ENCODE results near the gene RAD23A. TPM values are rescaled to one million over a fixed set of nuclear protein-coding genes. Genes with fewer than 3 reads are reported as not detected.

RAD23A gene
- total and polyA plus RNA-seq, 3 experiments from 2014 or later, result 115 to 230 (median 227) TPM

GRCh38 chr19:12959481-12959880 is 13.8 kb downstream of the RAD23A start:
- H3K27me3 Mint-ChIP-seq, result peaks cover 0 to 1% of the 10 kb centered on the region in 2 donors
- H3K36me3 Mint-ChIP-seq, result peaks cover 0 to 15% (median 0%) of the 10 kb centered on the region in 3 donors
- no peaks in the 10 kb centered on the region for H3K27me3 ChIP-seq (ENCODE audit: insufficient read depth, low read length, poor library complexity, severe bottlenecking)
- H3K9me3 ChIP-seq (ENCODE audit: low read length), result no peaks in the 10 kb centered on the region
- H3K4me3 ChIP-seq (ENCODE audit: low read length), result no peak overlapping the region
- H3K9me3 Mint-ChIP-seq, result no peaks in the 10 kb centered on the region
- H3K36me3 ChIP-seq (ENCODE audit: insufficient read depth, low read length), result peaks cover 6% of the 10 kb centered on the region
- DNase-seq, result no peak
- H3K4me1 Mint-ChIP-seq, result peaks cover 20 to 26% (median 22%) of the 10 kb centered on the region in 3 donors
- no peak overlapping the region for H3K27ac ChIP-seq (ENCODE audit: low read depth, low read length)
- POLR2A ChIA-PET, result interaction anchor here (0.6 kb wide), 1 partner anchor 394 kb away, joined by 8 read pairs; no protein-coding TSS in a partner anchor
- CTCF ChIA-PET, result no interaction called here
- no peak overlapping the region for H3K4me3 Mint-ChIP-seq
- H3K4me1 ChIP-seq (ENCODE audit: insufficient read depth, low read length), result peaks cover 15% of the 10 kb centered on the region
- no peak overlapping the region for H3K27ac Mint-ChIP-seq

- Mint-ChIP-seq H3K4me1 (peaks cover 5 to 8% (median 5%) of the 10 kb centered on the region in 3 donors), H3K4me3 (peak overlapping the region; percentile 17 to 92 (median 89)), H3K9me3 (no peaks in the 10 kb centered on the region), H3K36me3 (no peaks in the 10 kb centered on the region), H3K27ac (peak overlapping the region in 6 of 8 donors; percentile 1 to 86 (median 78)), H3K27me3 (peaks cover 0 to 3% of the 10 kb centered on the region in 2 donors)
- Histone ChIP-seq H3K9me3 (ENCODE audit: low read length) (no peaks in the 10 kb centered on the region), H3K4me1 (ENCODE audit: insufficient read depth, low read length) (no peaks in the 10 kb centered on the region), H3K27me3 (ENCODE audit: insufficient read depth, low read length, poor library complexity, severe bottlenecking) (no peaks in the 10 kb centered on the region), H3K27ac (ENCODE audit: low read depth, low read length) (peak overlapping the region; percentile 64), H3K36me3 (ENCODE audit: insufficient read depth, low read length) (no peaks in the 10 kb centered on the region), H3K4me3 (ENCODE audit: low read length) (peak overlapping the region; percentile 93)
- CTCF ChIA-PET, result interaction anchor here (0.7 to 5.2 kb wide), 66 partner anchors 9 to 296 kb away, joined by 3 to 117 read pairs (median 4); partner anchors contain the start of genes CALR, DNASE2, FARSA and GADD45GIP1
- POLR2A ChIA-PET, result interaction anchor here (0.6 to 1.5 kb wide), 9 partner anchors 8 to 152 kb away, joined by 3 to 7 read pairs (median 4); partner anchors contain the start of gene DNASE2
- peak; percentile 71 to 83 (median 72) for DNase-seq
Observed at GRCh38 chr19:12965017-12965811, 19.6 kb downstream of the RAD23A start.

- Histone ChIP-seq H3K4me1 (ENCODE audit: insufficient read depth, low read length) (no peaks in the 10 kb centered on the region), H3K36me3 (ENCODE audit: insufficient read depth, low read length) (no peaks in the 10 kb centered on the region), H3K27me3 (ENCODE audit: insufficient read depth, low read length, poor library complexity, severe bottlenecking) (no peaks in the 10 kb centered on the region), H3K4me3 (ENCODE audit: low read length) (no peak overlapping the region), H3K27ac (ENCODE audit: low read depth, low read length) (peak overlapping the region; percentile 64), H3K9me3 (ENCODE audit: low read length) (no peaks in the 10 kb centered on the region)
- peaks cover 5 to 8% (median 5%) of the 10 kb centered on the region in 3 donors for H3K4me1 Mint-ChIP-seq
- H3K27me3 Mint-ChIP-seq, result peaks cover 0 to 3% of the 10 kb centered on the region in 2 donors
- no peak for DNase-seq
- peak overlapping the region in 6 of 7 donors; percentile 12 to 85 (median 66) for H3K4me3 Mint-ChIP-seq
- CTCF ChIA-PET, result interaction anchor here (0.7 to 5.2 kb wide), 64 partner anchors 10 to 295 kb away, joined by 3 to 117 read pairs (median 4); partner anchors contain the start of genes CALR, DNASE2, FARSA and GADD45GIP1
- no peaks in the 10 kb centered on the region for H3K9me3 Mint-ChIP-seq
- H3K36me3 Mint-ChIP-seq, result no peaks in the 10 kb centered on the region
- POLR2A ChIA-PET, result interaction anchor here (0.6 to 1.5 kb wide), 9 partner anchors 8 to 152 kb away, joined by 3 to 7 read pairs (median 4); partner anchors contain the start of gene DNASE2
- H3K27ac Mint-ChIP-seq, result peak overlapping the region in 3 of 8 donors; percentile 38 to 79 (median 74)
Observed at GRCh38 chr19:12965812-12966135, 20.1 kb downstream of the RAD23A start.

DNA sequence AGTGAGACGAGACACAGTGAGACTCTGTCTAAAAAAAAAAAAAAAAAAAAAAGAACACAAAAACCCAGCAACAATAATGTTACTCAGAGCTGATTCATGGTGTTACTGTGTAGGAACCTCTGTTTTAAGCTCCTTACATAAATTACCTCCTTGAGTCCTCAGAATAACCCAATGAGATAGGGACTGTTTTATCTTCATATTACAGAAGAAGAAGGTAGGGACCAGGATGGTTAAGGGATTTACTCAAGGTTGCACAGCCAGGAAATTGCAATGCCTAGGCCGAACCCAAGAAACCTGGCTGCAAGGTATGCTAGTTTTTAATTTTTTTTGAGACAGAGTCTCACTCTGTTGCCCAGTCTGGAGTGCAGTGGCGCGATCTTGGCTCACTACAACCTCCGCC is 22.2 kb downstream of the RAD23A start:
- DNase-seq, result no peak
- Histone ChIP-seq H3K27ac (ENCODE audit: low read depth, low read length) (no peak overlapping the region), H3K9me3 (ENCODE audit: low read length) (no peaks in the 10 kb centered on the region), H3K27me3 (ENCODE audit: insufficient read depth, low read length, poor library complexity, severe bottlenecking) (no peaks in the 10 kb centered on the region), H3K36me3 (ENCODE audit: insufficient read depth, low read length) (no peaks in the 10 kb centered on the region), H3K4me1 (ENCODE audit: insufficient read depth, low read length) (no peaks in the 10 kb centered on the region), H3K4me3 (ENCODE audit: low read length) (no peak overlapping the region)
- Mint-ChIP-seq H3K4me3 (no peak overlapping the region), H3K4me1 (peaks cover 5 to 8% (median 5%) of the 10 kb centered on the region in 3 donors), H3K36me3 (no peaks in the 10 kb centered on the region), H3K27me3 (peaks cover 0 to 3% of the 10 kb centered on the region in 2 donors), H3K9me3 (no peaks in the 10 kb centered on the region), H3K27ac (no peak overlapping the region)
- ChIA-PET CTCF (interaction anchor here (0.6 to 5.2 kb wide), 7 partner anchors 9 to 162 kb away, joined by 3 to 117 read pairs (median 6); partner anchors contain the start of genes DNASE2 and KLF1), POLR2A (no interaction called here)

DNA sequence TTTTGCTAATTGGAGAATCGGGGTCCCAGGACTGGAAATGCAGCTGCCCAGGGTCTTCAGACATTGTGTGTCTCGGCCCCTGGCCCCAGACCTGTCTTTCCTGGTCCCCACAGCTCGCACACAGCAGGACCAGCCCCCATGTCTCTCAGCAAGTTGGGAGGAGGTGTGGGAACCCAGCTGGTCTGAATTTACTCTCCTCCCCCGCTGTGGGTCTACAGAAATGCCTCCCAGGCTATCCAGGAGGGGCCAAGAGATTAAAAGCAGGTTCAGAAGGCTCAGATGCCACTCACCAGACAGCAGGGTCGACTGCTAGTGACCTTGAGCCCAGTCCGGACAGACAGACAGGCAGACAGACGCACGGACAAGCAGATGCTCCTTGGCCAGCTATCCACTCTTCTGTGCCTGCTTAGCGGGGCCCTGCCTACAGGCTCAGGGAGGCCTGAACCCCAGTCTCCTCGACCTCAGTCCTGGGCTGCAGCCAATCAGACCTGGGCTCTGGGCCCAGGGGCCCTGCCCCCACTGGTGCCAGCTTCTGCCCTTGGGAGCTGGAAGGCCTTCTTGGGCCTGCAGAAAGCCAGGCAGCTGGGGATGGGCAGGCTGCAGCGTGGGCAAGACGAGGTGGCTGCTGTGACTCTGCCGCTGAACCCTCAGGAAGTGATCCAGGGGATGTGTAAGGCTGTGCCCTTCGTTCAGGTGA is 23.8 kb downstream of the RAD23A start, which contains the start of gene DAND5:
DAND5 (plus strand) TSS at position 285 of the 697 bp plus-strand sequence; CDS start at position 370, 85 bp downstream.
- Histone ChIP-seq H3K4me1 (ENCODE audit: insufficient read depth, low read length) (no peaks in the 10 kb centered on the region), H3K27ac (ENCODE audit: low read depth, low read length) (no peak within 1 kb of the TSS), H3K9me3 (ENCODE audit: low read length) (no peaks in the 10 kb centered on the region), H3K27me3 (ENCODE audit: insufficient read depth, low read length, poor library complexity, severe bottlenecking) (no peaks in the 10 kb centered on the region), H3K36me3 (ENCODE audit: insufficient read depth, low read length) (no peaks in the 10 kb centered on the region), H3K4me3 (ENCODE audit: low read length) (no peak within 1 kb of the TSS)
- Mint-ChIP-seq H3K4me1 (peaks cover 5 to 8% (median 5%) of the 10 kb centered on the region in 3 donors), H3K27me3 (peaks cover 2 to 3% of the 10 kb centered on the region in 2 donors), H3K36me3 (no peaks in the 10 kb centered on the region), H3K27ac (no peak within 1 kb of the TSS), H3K9me3 (no peaks in the 10 kb centered on the region), H3K4me3 (no peak within 1 kb of the TSS)
- DNase-seq, result no peak
- ChIA-PET POLR2A (no interaction called here), CTCF (interaction anchor here (1.6 to 3.4 kb wide), 2 partner anchors 85 to 92 kb away, joined by 8 to 10 read pairs; no protein-coding TSS in a partner anchor)

- ChIA-PET CTCF (interaction anchor here (1.6 to 3.4 kb wide), 2 partner anchors 86 to 91 kb away, joined by 8 to 10 read pairs; no protein-coding TSS in a partner anchor), POLR2A (no interaction called here)
- Mint-ChIP-seq H3K27me3 (peaks cover 2 to 3% of the 10 kb centered on the region in 2 donors), H3K4me1 (peaks cover 0 to 3% (median 2%) of the 10 kb centered on the region in 3 donors), H3K27ac (peak overlapping the region in 1 of 8 donors; percentile 38), H3K36me3 (no peaks in the 10 kb centered on the region), H3K4me3 (peak overlapping the region in 1 of 7 donors; percentile 51), H3K9me3 (no peaks in the 10 kb centered on the region)
- H3K9me3 ChIP-seq (ENCODE audit: low read length), result no peaks in the 10 kb centered on the region
- no peak for DNase-seq
- no peaks in the 10 kb centered on the region for H3K36me3 ChIP-seq (ENCODE audit: insufficient read depth, low read length)
- no peaks in the 10 kb centered on the region for H3K4me1 ChIP-seq (ENCODE audit: insufficient read depth, low read length)
- no peak overlapping the region for H3K27ac ChIP-seq (ENCODE audit: low read depth, low read length)
- H3K4me3 ChIP-seq (ENCODE audit: low read length), result no peak overlapping the region
- no peaks in the 10 kb centered on the region for H3K27me3 ChIP-seq (ENCODE audit: insufficient read depth, low read length, poor library complexity, severe bottlenecking)
Observed at GRCh38 chr19:12970070-12970820, 24.6 kb downstream of the RAD23A start.

GRCh38 chr19:12973236-12973635 is 27.6 kb downstream of the RAD23A start:
- Histone ChIP-seq H3K36me3 (ENCODE audit: insufficient read depth, low read length) (no peaks in the 10 kb centered on the region), H3K27ac (ENCODE audit: low read depth, low read length) (no peak overlapping the region), H3K9me3 (ENCODE audit: low read length) (no peaks in the 10 kb centered on the region), H3K27me3 (ENCODE audit: insufficient read depth, low read length, poor library complexity, severe bottlenecking) (no peaks in the 10 kb centered on the region), H3K4me1 (ENCODE audit: insufficient read depth, low read length) (no peaks in the 10 kb centered on the region), H3K4me3 (ENCODE audit: low read length) (no peak overlapping the region)
- H3K9me3 Mint-ChIP-seq, result no peaks in the 10 kb centered on the region
- H3K4me1 Mint-ChIP-seq, result peaks cover 0 to 3% (median 0%) of the 10 kb centered on the region in 3 donors
- H3K36me3 Mint-ChIP-seq, result peaks cover 0 to 6% (median 0%) of the 10 kb centered on the region in 3 donors
- CTCF ChIA-PET, result interaction anchor here (0.7 to 7.6 kb wide), 3 partner anchors 8 to 89 kb away, joined by 3 to 76 read pairs (median 4); no protein-coding TSS in a partner anchor
- DNase-seq, result no peak
- POLR2A ChIA-PET, result no interaction called here
- no peak overlapping the region for H3K27ac Mint-ChIP-seq
- peaks cover 15 to 22% of the 10 kb centered on the region in 2 donors for H3K27me3 Mint-ChIP-seq
- H3K4me3 Mint-ChIP-seq, result no peak overlapping the region

Data from CD8-positive, alpha-beta memory T cell (primary cell).